HG02623 (cell line): Measurements from ENCODE around the gene TADA2B.

Experiments
- ATAC-seq: cut with Tn5 transposase; IDR thresholded peaks from one replicate; pipeline ENCODE4 v1.9.1; 2021; ENCODE audit warnings: moderate library complexity; ENCODE audit not compliant: unreplicated experiment

Gene TADA2B

GRCh38 chr4:7017446-7018048, 25.6 kb upstream of the TADA2B start:
- no peak for ATAC-seq

DNA sequence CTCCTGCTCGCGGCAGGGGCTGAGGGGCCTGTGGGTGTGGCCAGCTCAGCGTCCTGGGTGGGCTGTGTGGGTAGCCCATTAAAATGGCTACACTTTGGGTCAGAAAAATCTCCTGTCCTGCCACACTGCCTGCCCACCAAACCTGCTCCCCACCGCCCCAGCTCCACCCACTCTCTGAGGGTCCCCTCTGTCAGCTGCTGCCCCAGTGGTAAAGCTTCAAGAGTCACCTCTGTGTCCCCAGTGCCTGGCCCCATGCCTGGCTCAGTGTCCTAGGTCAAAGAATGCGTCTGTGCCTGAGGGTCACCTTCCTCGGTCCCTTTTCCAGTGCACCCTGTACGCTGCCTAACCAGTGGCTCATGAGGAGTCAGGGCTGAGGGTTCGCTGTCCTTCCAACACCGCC, 24.9 kb upstream of the TADA2B start:
- no peak for ATAC-seq

GRCh38 chr4:7019367-7019766, 23.8 kb upstream of the TADA2B start:
- no peak for ATAC-seq

- ATAC-seq: no peak
These were observed 22.9 kb upstream of the TADA2B start for GRCh38 chr4:7020290-7020689.

DNA sequence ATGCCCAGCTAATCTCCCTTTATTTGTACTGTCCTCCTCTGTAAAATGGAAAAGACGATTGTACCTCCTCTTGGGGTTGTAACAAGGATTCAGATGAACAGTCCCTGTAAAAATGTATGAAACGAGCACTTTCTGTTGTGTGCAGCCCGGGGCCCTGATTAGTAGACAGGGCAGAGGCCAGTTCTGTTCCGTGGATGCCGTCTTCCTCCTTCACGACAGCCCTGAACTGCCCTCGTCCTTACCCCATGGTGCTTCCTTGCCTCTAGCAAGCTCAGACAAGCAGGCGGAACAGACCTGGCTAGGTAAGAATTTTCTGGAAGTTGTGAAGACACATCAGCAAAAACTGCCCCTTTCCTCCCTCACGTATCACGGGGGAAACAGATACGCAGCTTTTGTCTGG, 22.3 kb upstream of the TADA2B start:
- no peak for ATAC-seq

- no peak for ATAC-seq
These were observed 21.8 kb upstream of the TADA2B start for GRCh38 chr4:7021355-7021754.

GRCh38 chr4:7021930-7022664, 21.1 kb upstream of the TADA2B start:
- ATAC-seq: no peak

- no peak for ATAC-seq
These were observed 19.7 kb upstream of the TADA2B start for GRCh38 chr4:7023486-7023885.

GRCh38 chr4:7023901-7024300, 19.3 kb upstream of the TADA2B start:
- no peak for ATAC-seq

GRCh38 chr4:7024336-7024890, 18.8 kb upstream of the TADA2B start:
- no peak for ATAC-seq

DNA sequence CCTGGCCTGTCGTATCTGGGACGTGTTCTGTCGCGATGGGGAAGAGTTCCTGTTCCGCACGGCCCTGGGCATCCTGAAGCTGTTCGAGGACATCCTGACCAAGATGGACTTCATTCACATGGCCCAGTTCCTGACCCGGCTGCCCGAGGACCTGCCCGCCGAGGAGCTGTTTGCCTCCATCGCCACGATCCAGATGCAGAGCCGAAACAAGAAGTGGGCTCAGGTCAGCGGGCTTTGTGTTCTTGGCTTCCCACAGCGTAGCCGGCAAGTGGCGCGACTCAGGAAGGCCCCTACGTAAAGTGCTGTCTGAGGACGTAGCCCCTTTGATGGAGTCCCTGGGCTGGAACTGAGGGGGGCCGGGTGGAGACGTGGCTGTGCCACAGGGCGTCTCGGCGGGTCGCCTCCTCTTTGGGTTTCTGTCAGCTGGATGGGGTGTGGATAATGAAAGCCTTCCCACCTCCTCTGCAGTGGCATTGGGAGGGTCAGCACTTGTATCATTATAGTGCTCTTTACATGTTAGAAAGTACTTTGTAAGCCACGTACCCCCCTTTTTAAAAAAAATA, 18.1 kb upstream of the TADA2B start:
- no peak for ATAC-seq

GRCh38 chr4:7026107-7026506, 17.1 kb upstream of the TADA2B start:
- ATAC-seq: no peak

DNA sequence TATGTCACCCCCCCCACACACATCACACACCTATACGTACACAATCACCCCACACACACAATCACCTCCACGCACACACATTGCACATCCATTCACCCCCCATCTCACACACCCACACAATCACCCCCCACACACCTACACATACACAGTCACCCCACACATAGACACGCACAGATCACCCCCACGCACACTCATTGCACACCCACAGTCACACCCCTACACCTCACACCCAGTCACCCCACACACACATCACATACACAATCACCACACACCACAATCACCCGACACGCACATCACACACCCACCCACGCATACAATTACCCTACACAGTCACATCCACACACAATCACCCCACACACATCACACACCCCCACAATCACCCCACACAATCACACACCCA, 15.9 kb upstream of the TADA2B start:
- no peak for ATAC-seq

DNA sequence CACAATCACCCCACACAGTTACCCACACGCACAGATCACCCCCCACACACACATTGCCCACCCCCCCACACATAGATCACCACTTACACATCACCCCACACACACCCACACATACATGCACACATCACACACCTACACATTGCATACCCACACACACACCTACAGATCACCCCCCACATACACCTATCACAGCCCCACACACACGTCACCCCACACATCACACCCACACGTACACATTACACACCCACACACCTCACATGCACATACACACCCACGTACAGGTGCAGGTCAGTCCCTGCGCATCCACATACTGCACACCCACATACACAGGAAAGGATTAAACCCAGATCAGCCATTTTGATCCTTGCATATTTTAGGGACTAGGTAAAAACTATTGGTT, 15.3 kb upstream of the TADA2B start:
- no peak for ATAC-seq

- no peak for ATAC-seq
These were observed 14.0 kb upstream of the TADA2B start for GRCh38 chr4:7029212-7029611.

DNA sequence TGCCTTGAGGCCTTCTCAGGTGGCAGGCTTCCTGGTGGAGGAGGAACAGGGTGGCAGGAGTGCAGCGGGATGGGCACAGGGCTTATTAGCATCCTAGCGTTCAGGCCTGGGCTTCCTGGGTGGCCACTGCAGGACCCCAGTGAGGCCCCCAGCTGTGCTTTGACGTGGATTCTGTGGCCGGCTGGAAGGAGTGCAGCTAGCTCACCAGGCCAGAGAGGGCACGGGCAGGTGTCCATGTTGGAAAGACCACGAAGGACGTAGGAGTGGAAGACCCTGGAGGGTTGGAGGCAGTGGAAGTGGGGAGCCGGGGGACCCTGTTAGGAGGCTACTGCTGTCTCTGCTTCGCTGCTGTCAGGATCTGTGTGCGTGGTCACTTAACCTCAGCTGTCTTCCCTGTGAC, 13.3 kb upstream of the TADA2B start:
- no peak for ATAC-seq

GRCh38 chr4:7030856-7031255, 12.3 kb upstream of the TADA2B start:
- no peak for ATAC-seq

DNA sequence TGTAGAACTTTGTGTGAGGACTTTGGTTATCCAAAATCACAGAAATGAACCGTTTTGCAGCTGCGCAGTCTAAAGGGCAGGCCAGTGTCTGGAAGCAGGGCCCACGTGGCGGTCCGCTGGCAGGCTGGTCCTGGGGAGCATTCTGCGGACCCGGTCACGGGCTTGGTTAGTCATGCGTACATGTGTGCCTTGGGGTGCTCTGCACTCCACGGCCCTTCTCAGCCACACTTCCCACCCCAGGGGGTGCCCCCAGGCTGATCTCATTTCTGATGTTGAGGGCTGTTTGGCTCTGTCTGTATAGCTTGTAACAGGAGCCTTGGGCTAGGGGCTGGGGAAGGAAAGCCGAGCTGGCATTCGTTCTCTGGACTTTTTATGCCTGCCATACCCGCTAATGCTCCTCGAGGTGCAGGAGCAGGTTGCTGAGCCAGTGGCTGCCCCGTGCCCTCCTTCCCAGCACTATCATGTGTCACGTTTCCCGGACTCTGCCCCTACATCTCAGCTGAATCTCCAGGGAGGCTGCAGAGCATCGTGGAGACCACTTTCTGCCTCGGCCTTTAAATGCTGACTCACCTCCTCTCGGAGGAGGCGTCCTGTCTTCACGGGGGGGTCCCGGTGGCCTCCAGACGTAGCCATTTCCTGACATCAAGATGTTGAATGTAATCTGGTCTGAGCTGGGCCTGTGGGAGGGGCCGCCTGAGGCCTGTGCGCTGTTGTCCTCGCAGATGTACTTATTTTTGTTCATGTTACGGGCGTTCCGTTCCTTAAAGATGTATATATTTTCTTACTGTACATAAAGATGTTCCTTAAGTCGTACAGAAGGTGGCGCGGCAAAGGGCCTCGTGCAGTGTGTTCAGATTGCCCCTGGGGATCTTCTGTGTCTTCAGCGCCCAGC, 11.4 kb upstream of the TADA2B start:
- ATAC-seq: no peak

DNA sequence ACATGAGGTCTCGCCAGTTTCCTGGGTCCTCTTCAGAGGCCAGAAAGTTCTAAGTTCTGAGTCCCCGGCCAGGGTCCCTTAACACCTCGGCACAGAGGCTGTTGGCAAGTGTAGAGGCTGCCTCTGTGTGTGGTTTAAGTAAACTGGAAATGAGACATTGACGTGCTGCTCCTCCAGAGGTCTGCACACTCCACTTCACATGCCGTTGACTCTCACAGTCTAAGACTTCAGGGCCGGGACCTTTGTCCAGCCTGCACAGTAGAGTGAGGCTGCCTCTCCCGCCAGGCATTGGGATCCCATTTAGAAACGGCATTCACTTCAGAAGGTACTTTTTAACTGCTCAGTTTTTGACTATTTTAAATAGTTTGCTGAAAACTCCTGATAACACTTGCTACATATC, 10.6 kb upstream of the TADA2B start:
- no peak for ATAC-seq

DNA sequence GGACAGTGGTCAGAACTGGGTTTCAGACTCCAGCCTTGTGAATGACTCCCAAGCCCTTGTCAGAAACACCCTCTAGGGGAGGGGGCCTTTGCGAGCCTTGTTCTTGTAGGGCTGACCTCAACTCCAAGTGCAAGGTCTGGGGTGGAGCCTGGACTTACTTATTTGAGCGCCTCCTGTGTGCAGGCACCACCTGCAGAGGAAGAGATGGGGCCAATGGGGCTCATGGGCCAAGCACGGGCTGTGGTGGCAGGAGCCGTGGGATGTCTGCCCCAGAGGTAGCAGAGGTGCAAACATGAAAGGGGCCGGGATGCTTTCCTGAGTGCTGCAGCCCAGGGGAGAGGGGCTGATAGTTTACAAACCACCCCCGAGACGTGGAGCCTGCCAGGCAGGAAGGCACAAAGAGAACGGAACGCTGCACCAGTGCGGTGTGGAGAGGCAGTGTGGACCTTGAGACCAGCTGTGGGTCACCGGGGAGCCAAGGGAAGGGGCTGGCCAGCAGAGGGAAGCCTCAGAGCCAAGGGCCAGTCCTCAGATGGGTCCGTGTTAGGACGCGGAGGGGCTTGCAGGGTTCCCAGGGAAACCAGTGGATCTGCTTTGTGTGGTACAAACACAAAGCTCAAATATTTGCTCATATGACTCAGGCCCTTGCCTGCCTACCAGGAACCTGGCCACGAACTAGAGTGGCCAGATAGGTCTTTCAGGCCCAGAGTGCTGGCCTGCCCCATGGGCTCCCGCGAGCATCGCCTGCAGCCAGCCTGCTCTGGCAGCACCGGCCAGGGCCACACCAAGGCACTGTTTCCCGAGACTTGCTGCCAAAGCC, 8.7 kb upstream of the TADA2B start:
- no peak for ATAC-seq
